Colon (tissue), 2 donors: ENCODE measurements around the gene ALDH8A1.

Source experiments
- FAIRE-seq: peaks from 2 replicates; lab custom pipeline; 2012; peaks lifted over from hg19 to GRCh38; lab: Jason Lieb, UNC
- donor health status: control.
- donor health status: control.

Gene ALDH8A1

DNA sequence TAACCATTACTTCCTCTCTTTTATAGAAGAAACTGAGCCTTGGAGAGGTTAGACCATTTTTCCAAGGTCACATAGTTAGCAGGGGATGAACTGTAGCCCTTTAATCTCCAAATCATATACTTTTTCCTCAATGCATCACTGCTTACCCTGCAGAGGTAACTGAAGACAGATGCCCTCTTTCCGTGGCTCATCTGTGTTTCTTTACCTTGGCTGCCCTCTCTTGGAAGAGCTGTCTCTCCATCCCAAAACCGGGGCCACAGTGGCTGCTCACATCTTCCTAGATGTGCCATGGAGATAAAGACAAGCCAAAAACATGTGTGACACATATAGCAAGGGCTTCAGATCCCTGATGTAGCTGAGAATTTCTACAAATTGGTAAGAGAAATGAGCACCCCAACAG, 581 bp upstream of the ALDH8A1 start:
- no peak for FAIRE-seq

DNA sequence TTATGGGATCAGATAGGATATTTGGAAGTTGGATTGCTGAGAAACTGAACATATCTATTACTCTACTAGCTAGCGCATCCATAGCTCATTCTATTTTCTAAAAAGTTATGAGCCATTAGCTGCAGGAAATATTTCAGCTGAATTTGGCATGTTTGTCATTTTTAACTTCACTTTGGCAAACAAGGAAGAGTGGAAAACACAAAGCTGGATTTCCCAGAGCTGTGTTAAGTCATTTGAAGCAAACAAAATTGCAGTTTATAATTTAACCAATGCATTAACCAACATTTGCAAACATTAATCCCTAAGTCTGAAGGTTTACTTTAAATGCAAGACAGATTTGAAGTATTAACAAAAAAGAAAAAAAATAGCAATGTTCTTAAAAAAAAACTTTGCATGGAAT, 1.2 kb downstream of the ALDH8A1 start:
- no peak for FAIRE-seq

DNA sequence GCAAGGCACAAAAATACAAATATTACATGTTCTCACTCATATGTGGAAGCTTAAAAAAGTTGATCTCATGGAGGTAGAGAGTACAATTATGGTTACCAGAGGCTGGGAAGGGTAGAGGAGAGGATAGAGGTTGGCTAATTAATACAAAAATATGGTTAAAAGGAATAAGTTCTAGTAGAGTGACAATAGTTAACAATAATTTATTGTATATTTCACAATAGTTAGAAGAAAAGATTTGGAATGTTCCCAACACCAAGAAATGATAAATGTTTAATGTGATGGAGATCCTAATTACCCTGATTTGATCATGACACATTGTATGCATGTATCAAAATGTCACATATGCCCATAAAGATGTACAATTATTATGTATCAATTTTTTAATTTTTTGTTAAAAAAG, 1.8 kb downstream of the ALDH8A1 start:
- no peak for FAIRE-seq

DNA sequence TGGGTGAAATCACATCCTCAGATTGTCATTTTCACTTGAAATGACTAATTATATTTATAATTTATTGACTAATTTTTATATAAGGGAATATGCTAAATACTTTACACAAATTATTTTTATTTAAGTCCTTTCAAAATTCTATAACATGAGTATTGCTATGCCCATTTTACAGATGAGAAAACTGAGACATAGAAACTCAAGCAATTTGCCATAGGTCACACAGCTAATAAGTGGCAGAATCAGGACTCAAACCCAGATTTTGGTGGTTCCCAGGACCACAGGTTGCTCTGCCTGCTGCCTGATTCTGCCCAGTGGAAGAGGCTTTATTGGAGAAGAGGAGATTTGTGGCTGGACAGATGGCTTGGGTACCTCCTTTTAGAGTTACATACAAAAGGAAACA, 4.9 kb downstream of the ALDH8A1 start:
- no peak for FAIRE-seq

DNA sequence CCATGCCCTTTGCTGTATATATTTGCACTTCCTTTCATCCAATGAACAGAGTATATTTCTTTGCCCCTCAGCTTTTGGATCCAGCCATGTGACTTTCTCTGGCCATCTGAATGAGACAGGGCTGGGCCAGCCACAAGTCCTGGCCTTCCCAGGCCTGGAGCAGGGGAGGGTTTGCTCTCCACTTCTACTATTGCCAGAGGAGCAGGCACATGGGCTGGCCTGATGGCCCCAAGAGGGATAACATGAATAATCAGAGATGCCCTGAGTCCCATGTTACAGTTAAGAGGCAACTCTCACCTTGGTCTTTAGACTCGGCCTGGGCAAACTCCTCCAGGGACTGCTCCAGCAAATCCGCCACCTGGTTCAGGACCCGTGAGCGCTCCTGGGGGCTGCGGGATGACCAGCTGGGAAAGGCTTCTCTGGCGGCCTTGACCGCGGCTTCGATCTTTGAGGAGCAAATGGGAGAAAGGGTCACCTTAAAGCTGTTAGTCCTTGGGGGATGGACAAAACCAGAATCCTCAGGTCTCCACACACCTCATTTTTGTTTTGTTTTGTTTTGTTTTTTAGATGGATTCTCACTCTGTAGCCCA, 6.3 kb downstream of the ALDH8A1 start:
- FAIRE-seq, result no peak

DNA sequence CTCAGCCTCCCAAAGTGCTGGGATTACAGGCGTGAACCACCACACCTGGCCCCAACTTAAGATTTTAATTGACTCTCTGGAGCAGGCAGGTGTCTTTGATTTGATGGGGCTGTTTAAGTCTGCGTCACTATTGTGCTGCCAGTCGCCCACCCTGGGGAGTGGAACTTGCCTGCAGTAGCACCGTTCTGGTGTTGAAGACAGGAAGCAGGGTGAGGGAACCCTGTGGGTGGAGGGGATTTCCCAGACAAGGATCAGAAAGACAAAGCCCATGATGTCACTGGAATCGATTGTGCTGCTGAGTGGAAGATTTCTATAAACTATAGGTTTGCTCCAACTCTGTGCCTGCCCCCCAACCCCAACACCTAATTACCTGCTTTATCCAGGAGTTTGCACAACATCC, 11.0 kb downstream of the ALDH8A1 start:
- FAIRE-seq, result no peak

DNA sequence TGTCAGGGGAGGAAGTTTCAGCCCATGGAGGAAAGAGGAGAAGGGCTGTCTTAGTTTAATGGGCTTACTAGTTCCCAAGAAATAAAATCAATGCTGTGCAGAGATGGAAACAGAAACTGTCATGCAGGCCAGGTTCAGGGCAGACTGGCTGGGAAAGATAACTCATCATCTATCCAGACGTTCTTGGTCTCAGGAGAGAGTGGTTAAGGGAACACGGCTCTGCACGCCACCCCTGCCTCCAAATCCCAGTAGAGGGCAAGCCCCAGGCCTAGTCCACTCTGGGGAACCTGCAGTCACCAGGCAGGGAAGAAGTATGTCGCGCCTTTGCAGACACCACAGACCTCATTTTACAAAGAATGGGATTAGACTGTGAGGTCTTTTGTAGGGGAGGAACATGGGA, 12.5 kb downstream of the ALDH8A1 start:
- no peak for FAIRE-seq

DNA sequence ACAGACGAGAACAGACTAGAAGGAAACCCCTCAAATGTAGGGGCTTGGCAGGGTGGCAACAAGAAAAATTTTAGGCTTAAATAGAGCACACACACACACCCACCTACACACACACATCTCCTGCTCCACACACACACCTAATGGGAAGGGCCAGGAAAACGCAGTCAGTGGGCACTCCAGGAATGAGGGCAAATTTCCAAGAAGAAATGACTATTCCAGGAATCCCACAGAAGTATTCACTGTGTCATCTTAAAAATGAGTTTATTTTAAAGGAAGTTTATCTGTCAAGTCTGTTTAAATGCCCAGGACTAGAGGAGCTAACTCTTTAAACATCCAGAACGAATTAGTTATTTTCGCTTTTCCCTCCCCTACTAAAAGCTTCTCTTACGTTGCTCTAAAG, 13.0 kb downstream of the ALDH8A1 start:
- no peak for FAIRE-seq

DNA sequence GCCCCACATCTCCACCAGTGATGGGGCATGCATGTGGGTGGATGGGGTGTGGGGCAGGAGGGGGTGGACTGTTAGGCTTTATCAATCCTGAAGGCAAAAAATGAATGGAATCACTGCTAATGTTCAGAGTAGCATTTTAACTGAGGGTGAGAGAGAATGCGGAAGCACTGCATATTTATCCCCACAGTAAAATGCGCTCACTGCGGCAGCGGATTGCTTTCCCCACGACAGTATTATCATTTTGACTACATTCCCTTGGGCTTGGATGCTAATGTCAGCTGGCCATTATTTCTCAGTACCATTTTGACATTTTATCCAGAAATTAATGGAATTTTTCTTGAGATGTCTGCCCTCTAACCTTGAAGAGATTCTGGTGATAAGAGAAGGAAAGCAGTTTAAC, 13.4 kb downstream of the ALDH8A1 start:
- FAIRE-seq, result no peak

DNA sequence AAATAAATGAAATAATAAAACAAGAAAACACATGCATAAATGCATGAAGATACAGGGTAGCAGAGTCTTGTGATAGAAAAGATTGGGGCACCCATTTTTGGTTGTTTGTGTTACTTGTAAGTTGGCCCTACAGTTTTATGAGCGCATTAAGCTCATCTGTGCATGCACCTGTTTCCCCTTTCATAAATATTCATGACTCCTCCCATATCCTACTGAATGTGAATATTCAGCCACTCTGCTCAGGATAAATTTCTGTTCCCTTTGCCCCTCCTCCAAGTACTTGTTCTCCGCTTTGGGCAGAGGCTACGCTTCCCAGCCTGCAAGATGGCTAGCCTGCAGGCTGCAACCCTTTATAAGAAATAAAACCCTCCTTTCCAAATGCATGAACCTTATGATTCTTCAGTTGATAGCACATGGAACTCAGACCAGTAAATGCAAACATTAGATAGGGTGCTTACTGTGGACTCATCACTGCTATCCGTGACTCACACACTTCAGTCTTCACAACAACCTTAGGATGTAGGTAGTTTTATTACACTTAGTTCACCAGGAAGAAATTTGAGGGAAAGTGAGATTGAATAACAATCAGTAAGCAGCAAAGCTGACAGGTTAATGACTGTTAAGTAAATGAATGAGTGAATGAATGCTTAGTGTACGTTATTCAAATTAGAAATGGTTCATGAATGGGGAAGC, 15.0 kb downstream of the ALDH8A1 start:
- FAIRE-seq, result no peak

DNA sequence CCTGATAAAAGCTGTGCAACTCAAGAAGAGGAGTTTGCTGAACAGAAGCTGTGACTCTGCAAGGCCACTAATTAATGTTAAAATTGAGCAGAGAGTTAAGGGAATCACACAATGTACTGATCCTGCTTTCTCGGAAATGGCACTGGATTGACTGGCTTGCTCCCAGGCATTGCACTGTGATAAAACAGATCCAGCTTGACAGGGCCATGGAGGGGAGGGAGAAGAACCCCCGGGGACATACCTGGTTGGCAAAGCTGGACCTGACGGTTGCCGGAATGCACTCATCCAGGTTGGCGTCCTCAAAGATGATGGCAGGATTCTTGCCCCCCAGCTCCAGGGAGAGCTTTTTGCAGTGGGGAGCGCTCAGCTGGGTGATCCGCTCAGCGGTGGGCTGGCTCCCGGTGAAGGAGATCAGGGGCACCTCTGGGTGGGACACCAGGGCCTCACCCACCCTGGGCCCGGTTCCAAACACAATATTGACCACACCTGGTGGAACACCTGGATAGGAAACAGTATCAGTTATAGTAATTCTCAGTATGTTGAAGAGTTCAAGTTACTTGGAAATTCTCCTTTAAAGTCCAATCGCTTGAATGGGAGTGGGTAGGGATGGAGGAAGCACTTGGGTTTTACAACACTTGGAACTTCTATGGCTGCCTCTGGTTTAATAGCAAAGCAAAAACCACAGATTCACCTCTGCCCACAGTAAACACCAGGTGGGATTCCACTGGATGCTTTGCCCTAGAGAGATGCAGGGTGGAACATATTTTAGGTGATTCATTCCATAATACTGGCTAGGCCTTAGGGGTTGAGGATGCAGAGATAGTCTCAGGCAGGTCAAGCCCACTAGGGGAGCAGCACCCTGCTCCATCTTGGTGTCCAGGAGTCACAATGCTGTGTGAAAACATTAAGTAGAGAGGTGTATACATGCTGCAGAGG, 17.1 kb downstream of the ALDH8A1 start:
- FAIRE-seq, result no peak

DNA sequence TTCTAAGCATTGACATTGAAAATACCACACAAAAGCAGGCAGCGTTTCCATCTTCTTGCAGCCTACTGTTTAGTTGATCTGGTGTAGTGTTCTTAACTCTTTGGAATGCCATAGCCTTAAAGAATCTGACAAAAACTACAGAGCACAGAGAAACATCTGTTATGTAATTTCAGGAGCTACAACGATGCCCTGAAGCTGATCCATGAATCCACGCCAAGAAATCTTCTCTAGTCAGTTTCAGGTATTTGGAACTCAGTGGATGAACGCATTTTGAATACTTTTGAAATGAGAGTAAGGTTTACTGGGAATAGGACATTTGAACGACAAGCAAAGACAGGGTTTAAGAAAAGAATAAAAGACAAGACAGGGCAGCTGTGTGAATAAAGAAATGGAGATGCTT, 17.8 kb downstream of the ALDH8A1 start:
- no peak for FAIRE-seq

DNA sequence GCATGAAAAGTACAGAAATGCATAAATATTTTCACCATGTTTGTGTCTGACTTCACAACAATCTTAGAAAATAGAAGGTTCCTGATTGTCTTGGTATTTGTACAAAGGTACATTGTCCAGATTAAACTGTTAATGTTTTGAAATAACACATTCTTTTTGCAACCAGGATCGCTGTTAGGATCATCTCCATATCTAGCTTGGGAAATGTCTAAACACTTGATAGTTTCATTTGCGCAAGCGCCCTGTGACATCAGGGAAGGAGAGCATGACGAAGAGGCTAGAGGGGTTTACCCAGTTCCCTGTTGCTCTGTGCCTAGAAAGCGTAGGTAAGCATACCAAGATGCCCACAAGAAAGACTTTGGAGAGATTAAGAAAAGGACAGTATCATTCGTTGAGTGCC, 19.4 kb downstream of the ALDH8A1 start:
- FAIRE-seq, result no peak

DNA sequence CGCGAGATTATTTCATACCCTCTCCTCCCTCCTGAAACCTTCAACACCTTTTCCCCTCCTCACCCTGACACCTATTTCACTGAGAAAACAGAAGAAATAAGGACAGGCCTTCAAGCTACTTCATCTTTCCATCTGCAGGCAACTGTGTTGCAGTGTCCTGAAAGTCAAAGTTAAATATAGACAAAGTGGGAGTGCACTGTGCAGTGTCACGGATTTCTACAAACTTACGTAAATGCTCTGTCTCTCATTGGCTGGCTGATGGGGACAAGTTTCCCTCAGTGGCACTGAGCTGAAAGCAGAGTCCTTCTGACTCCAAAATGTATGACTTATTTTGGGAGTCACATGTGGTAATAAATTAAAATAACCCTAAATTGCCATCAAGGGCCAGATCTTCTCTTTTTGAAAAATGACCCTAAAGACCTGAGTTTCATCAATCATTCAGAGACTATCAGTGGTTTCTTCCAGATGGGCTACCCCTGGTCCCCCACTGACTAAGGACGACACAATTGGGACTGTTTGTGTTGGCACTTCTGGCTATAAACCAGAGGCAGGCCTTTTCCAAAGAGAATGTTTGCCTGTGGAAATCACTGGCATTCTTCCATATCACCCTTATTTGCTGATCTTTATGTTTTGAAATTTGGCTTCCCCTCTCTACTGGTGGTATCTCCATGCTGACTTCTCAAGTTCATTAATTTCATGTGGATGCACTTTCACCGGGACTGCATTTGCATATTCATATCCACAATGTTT, 21.6 kb downstream of the ALDH8A1 start:
- no peak for FAIRE-seq

DNA sequence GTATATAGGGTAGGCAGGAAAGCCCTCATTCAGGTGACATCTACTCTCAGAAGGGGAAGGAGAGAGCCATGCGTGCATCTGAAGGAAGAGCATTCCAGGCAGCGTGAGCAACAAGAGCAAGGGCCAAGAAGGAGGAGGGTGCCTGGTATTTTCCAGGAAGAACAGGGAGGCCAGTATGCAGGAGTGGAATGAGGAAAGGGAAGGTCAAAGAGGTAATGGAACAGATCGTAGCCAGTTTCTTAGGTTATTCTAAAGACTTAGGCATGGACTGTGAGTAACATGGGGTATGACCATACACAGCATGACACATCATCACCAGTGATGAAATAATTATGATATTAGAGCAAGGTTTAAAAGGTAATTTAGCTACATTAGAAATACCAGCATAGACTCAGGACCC, 24.1 kb downstream of the ALDH8A1 start:
- FAIRE-seq, result no peak

DNA sequence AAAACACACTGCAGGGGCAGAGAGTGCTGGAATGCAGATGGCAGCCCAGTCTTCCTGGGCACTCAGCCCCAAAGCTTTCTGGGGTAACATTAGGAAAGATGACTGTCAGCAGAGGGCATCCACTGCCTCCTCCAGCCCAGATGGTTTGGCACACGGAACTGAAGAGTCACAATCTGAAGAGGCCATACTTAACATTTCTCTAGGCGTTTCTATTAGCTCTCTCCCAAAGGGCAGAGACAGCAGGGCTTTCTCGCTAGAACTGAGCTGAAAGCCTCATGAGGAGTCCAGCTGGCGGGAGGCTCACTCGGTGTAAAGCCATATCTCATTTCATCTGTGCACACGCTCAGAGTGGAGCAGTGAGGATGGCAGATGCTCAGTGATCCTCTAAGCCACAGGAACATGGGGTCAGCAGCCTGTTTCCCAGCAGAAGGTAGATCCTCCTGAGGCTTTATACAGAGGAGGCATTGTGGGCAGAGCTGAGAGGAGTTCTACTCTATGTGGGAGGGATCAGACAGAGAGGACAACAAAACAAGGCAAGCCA, 28.1 kb downstream of the ALDH8A1 start:
- FAIRE-seq, result no peak

DNA sequence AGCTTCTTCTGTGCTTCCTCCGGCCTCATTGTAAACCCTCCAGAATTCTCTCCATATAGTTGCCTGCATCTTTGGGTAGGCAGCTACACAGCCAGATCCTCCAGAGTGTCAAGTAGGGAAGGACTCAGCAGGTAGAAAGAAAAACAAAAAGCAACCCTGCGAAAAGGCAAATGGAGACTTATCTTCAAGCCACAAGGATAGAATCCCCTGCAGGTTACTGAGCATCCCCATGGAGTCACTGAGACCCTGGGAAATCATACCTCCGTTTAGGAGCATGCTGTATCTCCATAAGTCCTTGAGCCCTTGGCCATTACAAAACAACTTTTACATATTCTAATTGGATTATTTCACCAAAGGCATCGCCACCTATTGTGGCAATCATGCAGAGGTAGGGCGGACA, 28.6 kb downstream of the ALDH8A1 start:
- FAIRE-seq, result no peak

DNA sequence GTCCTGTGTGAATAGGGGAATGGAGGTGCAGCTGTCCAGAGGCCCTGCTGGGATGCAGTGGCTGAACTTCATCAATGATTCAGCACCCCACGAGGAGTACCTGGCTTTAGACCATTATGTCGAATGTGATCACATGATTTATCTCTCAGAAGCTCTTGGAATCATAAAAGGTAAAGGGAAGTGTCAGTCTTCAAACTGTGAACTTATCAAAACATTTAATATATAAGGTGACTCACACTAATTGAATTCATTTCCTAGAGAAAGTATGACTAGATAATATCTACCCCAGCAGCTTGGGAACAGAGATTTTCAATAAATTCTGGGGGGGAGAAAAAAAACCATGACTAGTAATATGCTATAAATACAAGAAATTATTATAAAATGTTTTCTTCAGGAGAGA, 29.5 kb downstream of the ALDH8A1 start:
- no peak for FAIRE-seq

DNA sequence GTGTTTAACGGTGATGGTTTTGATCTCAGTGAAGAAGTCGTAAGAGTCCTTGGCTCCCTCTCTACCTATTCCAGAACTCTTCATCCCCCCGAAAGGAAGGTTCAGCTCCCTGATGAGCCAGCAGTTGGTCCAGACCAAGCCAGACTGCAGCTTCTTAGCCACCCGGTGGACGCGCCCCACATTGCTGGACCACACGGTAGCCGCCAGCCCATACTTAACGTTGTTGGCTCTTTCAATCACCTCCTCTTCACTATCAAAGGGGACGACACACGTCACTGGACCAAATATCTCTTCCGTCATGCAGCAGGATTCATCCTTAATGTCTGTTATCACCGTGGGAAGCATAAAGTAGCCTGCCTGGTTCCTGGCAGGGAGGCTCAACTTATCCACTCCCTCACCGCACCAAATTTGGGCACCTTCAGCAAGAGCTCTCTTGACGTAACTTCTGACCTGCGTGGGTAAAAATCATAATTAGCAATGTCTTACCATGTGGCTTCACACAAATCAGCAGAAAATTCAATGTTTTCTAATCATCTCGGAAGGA, 31.4 kb downstream of the ALDH8A1 start:
- no peak for FAIRE-seq

DNA sequence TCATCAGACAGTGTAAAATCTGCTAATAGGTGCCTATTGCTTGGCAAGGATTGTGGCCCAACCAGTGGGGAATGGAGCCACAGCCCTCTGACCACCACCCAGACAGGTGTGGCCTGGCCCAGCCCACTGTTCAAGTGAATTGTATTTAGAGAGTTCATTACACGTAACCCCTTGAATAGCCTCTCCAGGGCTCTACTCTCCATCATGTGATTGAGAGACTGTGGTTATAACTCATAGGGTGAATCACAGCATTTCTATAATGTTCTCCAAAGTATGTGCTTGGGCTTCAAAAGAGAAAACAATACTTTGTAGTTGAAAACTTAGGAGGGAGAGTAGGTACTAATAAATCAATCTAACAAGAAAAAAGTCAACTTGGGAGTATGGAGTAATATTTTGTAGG, 38.4 kb downstream of the ALDH8A1 start:
- FAIRE-seq, result no peak

DNA sequence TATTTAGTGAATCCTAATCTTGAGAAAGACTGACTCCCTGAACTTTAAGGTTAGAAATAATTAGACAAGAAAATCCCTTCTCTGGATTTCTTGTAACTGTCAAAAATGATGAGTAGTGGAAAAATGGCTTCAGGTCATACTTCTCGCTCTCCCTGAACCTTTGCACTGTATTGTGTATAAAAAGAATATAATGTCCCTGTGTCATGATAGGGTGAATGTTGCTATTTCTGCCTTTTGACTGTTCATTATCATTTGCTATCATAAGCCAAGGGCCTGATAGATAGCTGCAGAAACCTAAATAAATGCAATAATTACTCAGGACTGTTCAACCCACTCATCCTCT, 39.3 kb downstream of the ALDH8A1 start:
- no peak for FAIRE-seq
